Vagina (tissue), 2 donors: Measurements from ENCODE around the gene SOWAHA.

Experiments used
- POLR2AphosphoS5 ChIP-seq, 2 donors: sonication (generic); formaldehyde crosslinking; IDR thresholded peaks; one replicate each; pipeline ENCODE4 v1.9.0; 2017; ENCODE audit warnings: antibody characterized with exemption in 2 of 2, mild to moderate bottlenecking in 2 of 2, low read depth in 1 of 2; ENCODE audit not compliant: insufficient read depth in 1 of 2
- TF ChIP-seq, protein P1 (sequence below), 3 experiments: fragments of 450-650 bp in 2 of 3; fragments of 200-600 bp in 1 of 3; sonication (generic) in 1 of 3; IDR thresholded peaks; one replicate each; pipeline ENCODE4 v1.5.1; 2017 to 2019; ENCODE audit warnings: antibody characterized with exemption in 3 of 3, mild to moderate bottlenecking in 2 of 3, moderate library complexity in 2 of 3

GRCh38 chr5:132831095-132831860 is 18.2 kb downstream of the SOWAHA start:
- TF ChIP-seq, protein P1, sequence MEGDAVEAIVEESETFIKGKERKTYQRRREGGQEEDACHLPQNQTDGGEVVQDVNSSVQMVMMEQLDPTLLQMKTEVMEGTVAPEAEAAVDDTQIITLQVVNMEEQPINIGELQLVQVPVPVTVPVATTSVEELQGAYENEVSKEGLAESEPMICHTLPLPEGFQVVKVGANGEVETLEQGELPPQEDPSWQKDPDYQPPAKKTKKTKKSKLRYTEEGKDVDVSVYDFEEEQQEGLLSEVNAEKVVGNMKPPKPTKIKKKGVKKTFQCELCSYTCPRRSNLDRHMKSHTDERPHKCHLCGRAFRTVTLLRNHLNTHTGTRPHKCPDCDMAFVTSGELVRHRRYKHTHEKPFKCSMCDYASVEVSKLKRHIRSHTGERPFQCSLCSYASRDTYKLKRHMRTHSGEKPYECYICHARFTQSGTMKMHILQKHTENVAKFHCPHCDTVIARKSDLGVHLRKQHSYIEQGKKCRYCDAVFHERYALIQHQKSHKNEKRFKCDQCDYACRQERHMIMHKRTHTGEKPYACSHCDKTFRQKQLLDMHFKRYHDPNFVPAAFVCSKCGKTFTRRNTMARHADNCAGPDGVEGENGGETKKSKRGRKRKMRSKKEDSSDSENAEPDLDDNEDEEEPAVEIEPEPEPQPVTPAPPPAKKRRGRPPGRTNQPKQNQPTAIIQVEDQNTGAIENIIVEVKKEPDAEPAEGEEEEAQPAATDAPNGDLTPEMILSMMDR (IDR thresholded peaks at IDR 0.05): no peak
- no peak for TF ChIP-seq POLR2AphosphoS5 (IDR thresholded peaks at IDR 0.05; ENCODE audit: insufficient read depth in 1 of 2, low read depth in 1 of 2)
